GM19099 (cell line): Measurements from ENCODE around the gene ZBTB24.
A peak's percentile ranks its signal among the peaks of the same experiment; 100 is the strongest.

Source experiments
- POLR2A ChIP-seq: IDR thresholded peaks from 3 replicates; pipeline ENCODE4 v1.6.1; 2011; ENCODE audit warnings: low read depth; ENCODE audit not compliant: insufficient read length; ENCODE audit errors: extremely low read depth

Gene ZBTB24

DNA sequence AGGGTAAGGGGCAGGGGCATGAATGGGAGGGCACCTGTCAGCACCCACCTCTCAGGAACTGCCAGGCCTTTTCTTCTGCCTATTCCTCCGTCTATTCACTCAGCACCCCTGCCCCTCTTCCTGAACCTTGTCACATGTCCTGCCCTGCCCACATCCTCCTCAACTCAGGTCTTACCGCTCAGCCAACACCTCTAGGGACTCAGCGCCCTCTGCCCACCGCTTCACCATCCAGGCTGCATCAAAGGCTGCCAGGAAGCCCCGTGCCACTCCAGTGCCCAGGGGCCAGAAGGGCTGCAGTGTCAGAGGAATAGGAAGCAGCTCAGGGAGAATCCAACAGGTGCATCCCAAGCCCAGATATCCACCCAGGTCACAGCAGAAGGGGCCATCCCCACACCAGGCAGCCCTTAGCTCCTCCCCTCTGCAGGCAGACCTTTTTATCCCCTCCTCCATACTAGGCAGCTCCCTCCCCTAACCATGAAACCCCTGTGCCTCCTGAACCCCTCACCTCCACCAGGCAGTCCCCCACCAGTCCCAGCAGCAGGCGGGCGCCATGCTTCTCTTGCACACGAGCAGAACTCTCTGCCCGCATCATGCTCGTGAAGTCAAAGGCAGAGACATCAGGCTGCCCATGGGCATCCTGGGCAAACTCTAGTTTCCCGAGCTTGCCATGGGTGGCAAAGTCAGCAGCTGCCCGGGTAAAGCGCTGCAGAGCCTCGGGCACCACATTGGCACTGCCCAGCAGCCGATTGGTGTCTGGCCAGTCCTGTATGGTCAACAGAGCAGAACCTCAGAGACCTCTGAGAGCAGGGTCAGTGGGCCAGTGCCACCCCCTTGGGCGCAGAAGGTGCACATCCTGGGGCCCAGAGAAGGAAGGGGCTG, 33.0 kb downstream of the ZBTB24 start:
- TF ChIP-seq POLR2A, result no peak

DNA sequence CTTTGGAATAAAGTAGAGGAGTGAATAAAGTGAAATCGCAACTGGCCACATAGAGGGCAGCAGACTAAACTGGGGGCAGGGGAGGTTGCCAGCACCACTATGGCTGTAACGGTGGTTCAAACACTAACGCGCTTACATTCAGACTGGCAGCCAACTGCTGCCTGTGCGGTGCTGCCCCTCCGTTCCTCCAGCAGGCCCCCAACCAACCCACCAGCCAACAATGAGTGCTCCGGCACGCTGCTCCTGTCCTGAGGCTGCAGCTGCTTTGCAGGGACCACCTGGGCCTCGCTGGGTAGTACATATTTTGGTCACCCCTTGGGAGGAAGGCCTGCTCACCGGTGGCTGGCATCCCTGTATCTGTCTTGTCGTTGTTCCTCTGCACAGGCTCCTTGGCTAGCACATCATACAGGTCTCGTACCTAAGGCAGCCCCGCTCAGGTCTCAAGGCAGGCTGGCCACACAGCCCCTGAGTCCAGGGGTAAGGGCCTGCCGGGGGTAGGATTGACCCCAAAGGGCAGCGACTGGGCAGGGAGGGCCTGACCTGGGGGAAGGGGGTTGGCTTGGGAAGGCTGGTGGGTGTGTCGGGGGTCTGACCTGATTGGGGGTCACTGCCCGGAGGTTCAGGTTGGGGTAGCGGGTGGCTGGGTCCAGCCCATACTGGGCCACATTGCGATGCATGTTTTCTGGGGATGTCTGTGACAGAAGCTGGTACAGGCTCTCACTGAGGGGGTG, 33.8 kb downstream of the ZBTB24 start:
- no peak for TF ChIP-seq POLR2A

DNA sequence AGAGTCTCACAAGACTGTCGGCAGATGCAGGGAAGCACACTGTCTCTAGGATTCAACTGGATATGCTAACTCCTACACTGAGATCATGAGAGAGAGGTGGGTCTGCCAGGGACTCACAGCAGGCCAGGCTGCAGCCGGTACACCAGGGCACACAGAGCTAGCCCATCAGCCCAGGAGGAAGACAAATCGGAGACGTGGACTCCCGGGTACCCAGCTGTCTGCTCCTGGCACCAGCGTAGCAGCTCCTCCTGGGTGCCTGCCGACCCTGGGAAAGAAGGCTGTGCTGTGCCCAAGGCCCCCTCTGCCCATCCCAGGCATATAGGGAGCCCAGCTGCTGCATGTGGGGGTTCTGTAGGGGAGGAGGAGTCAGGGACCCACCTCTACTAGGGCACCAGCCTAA, 34.4 kb downstream of the ZBTB24 start:
- no peak for TF ChIP-seq POLR2A

DNA sequence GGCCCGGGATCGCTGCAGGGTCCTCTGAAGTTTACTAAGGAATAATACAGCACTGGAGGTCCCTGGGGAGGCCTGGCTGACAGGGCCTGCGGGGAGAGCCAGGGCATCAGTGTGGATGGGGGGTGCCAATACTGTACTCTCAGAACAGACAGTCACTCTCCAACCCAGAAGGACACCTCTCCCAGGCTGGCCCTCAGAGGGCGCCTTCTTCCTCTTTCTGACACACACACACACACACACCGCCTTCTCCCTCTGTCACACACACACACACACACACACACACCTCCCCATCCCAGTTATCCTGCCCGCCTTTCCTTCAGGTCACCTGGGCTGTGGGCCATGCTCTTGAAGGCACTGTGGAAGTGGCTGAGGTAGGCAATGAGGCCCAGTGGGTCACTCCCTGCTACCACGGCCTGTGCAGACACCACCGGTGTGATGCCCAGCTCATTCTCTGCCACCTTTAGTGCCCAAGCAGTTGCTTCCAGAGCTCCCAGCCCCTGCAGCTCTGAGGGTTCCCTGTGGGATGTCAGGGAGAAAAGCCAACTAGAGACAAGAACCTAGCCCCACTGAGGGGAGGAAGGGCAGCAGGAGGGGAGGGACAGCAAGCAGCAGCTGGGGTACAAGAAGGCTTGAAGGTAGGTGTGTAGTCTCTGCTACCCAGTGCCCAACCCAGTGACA, 35.0 kb downstream of the ZBTB24 start:
- TF ChIP-seq POLR2A, result no peak

DNA sequence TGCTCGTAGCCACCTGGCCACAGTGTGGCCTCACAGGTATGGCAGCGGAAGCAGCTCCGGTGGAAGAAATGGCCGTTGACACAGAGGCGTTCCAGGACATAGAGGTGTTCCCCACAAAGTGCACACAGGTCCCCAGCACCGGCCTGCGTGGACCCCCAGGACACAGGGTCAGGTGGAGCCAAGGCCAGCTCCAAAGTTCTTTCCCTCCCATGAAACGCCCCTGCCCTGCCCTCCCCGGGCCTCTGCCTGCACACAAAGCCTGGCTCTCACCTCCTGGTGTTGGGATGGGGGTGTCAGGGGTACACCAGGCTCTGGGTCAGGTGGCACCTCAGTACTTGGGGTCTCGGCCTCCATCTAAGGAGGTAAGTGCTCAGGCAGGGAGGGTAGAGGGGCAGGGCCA, 35.9 kb downstream of the ZBTB24 start:
- no peak for TF ChIP-seq POLR2A

DNA sequence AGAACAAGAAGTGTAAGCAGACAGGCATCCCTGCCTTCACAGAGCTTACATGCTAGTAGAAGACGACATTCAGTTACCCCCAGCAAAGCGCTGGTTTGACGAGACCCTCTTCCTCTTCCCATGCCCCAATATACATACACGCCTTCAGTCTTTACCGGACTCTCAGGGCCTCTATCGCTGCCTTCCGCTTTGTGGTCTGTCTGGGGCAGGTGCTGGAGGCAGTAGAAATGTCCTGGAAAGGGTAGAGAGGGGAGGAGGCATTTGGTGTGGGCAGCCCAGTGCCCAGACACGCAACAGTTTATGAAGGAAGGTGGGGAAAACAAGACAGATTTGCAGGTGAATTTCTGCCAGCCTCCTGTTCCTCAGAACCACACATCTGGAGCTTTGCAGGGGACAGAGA, 36.5 kb downstream of the ZBTB24 start:
- no peak for TF ChIP-seq POLR2A

DNA sequence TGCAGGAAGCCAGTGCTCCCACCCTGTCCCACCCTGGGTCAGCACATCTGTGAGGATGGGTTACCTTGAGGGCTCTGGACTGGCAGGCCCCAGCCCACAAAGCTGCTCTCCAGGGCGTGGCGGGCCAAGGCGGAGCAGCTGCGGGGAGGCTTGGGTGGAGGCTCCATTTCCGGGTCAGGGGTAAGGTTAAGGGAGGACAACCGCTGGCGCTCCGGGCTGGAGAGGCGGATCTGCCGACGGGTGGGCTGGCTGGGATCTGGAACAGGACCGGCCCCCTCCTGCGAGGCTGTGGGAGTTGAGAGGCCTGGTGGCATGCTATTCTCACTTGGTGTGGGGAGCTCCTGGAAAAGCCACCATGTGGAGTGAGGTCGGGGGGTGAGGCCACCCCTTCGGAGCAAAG, 36.9 kb downstream of the ZBTB24 start:
- TF ChIP-seq POLR2A, result no peak

DNA sequence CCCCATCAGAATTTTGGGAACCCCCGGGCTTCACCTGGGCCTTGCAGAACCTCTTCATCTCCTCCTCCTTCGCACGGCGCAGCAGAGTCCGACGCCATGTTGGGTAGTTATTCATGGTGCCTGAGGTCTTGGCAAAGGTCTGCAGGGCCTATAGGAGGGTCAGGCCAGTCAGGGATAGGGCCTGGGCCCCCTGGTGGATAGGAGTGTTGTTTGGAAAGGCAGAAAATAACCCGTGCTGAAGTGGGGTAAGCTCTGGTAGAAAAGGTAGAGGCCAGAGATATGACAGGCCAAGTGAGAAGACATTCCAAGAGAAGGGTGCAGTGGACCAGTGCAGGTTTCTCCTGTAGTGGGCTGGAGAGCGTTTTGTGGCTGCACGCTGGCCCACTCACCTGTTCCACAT, 37.6 kb downstream of the ZBTB24 start:
- no peak for TF ChIP-seq POLR2A

DNA sequence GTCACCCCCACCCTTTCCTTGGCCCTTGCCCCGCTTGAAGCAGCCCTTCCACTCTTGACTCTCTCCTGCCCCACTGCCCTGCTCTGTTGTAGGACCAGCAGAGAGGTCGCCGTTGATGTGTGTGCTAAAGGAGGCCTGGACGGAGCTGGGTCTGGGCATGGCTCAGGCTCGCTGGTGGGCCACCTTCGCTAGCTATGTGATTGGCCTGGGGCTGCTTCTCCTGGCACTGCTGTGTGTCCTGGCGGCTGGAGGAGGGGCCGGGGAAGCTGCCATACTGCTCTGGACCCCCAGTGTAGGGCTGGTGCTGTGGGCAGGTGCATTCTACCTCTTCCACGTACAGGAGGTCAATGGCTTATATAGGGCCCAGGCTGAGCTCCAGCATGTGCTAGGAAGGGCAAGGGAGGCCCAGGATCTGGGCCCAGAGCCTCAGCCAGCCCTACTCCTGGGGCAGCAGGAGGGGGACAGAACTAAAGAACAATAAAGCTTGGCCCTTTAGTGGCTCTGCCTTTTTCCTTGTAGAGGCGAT, 39.5 kb downstream of the ZBTB24 start:
- TF ChIP-seq POLR2A, result peak; percentile 9

DNA sequence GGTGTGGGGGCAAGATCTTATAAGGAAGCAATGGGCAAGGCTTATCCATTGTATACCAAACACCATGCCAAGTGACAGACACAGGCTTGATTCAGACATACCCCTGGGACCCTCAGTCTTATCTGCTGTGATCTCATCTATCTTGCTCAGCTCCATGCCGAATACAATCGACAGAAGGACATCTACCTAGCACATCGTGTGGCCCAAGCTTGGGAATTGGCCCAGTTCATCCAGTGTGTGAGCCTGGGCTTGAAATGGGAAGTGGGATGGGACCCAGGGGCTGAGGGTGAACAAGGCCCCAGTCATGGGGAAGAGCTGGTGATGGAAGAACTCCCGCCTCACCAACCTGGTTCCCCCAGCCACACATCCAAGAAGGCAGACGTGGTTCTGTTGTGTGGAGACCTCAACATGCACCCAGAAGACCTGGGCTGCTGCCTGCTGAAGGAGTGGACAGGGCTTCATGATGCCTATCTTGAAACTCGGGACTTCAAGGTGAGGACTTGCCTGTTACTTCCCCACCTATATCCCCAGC, 40.6 kb downstream of the ZBTB24 start:
- TF ChIP-seq POLR2A, result no peak

DNA sequence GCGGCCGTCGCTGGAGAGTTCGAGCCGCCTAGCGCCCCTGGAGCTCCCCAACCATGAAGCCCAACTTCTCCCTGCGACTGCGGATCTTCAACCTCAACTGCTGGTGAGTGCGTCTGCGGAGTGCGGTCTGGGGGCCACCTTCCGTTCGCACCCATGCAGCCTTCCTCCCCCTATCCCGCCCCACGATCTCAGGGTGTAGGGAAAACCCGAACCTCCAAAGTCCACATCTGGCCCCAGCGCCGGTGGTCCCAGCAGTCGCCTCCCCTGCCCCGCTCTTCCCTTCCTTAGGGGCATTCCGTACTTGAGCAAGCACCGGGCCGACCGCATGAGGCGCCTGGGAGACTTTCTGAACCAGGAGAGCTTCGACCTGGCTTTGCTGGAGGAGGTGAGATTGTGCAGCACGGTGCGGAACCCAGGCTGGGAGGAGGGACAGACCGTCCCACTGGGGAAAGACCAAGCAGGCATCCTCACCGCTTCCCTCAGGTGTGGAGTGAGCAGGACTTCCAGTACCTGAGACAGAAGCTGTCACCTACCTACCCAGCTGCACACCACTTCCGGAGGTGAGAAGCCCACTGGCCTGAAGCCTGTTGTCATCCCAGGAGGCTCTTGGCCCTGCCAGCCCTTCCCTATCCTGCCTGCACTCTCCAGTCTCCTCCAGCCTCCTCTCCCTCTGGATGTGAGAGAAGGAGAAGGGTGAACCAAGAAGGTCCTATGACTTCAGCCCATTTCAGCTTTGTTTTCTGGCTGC, 41.8 kb downstream of the ZBTB24 start:
- TF ChIP-seq POLR2A, result no peak

DNA sequence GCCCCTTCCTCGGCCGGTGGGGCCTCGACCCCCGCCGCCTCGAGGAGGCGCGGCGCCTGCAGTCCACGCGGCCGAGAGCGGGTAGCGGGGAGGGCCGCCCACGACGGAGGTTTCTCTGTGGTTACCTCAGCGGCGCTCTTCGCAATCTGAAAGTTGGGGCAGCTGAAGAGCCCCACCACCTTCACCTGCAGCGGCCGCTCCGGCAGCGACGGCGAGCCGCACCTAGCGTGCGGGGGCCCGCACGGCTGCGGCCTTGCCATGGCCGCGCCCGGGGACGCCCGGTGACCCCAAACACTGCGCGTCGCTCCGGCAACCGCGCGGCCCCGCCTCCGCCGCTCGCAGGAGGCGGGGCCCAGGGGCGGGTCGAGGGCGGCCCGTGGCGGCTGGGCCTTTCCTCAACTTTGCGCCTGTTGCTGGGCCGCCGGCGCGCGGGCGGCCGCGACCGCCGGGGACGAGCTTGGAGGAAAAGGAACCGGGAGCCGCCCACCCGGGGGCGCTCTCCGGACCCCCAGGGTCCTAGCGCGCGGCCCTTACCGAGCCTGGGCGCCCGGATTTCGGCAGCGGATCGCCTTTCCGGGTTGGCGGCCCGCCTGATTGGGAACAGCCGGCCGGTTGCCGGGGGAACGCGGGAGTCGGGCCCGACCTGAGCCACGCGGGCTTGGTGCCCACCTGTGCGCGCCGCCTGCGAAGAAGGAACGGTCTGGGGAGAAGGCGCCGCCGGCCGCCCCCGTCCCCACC, 42.5 kb downstream of the ZBTB24 start, which contains the start of the genes PPIL6 and SMPD2:
PPIL6 (minus strand) TSS at position 298 of the 738 bp plus-strand sequence; CDS start at position 260, 38 bp downstream.
SMPD2 (plus strand) TSS at position 394 of the 738 bp plus-strand sequence. CDS start 398 bp downstream, outside the sequence.
- peak; percentile 59 for TF ChIP-seq POLR2A

DNA sequence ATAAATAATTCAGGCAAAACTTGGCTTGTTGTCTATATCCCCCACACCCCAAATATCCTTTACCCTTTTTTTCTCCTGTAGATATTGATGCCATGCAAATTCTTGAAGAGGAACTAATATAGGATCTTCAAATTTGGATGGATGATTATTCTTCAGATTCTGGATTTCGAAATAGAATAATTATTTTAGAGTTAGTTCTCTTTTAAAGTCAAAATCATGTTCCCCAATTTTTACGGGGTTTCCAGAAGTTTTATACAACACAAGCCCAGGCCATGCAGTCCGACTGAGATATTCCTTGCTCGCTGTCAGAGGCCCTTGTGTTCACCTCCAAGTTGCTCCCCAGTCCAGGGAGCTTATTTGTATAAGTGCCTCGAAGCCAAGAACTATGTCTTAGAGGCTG, 47.0 kb downstream of the ZBTB24 start:
- TF ChIP-seq POLR2A, result no peak
